ENCODE measurements around the gene NLN. TPM values are rescaled to one million over a fixed set of nuclear protein-coding genes. Genes with fewer than 3 reads are reported as not detected.

The NLN gene
- total RNA-seq, 1 donor from 2014 or later: 94.0 TPM

GRCh38 chr5:65791712-65792673, 70.0 kb downstream of the NLN start:
- no peak overlapping the region for H3K27ac Mint-ChIP-seq (ENCODE audit: unreplicated experiment)
- H3K27me3 Mint-ChIP-seq (ENCODE audit: unreplicated experiment): peaks cover 4% of the 10 kb centered on the region
- H3K4me3 Mint-ChIP-seq (ENCODE audit: unreplicated experiment): no peak overlapping the region
- no peak for TF ChIP-seq CTCF (IDR thresholded peaks at IDR 0.05; ENCODE audit: partially characterized antibody, unreplicated experiment)
- H3K9me3 Mint-ChIP-seq (ENCODE audit: unreplicated experiment): peaks cover 2% of the 10 kb centered on the region
- peaks cover 9% of the 10 kb centered on the region for H3K36me3 Mint-ChIP-seq (ENCODE audit: unreplicated experiment)
- DNase-seq: no peak
- peaks cover 4% of the 10 kb centered on the region for H3K4me1 Mint-ChIP-seq (ENCODE audit: low read depth, unreplicated experiment)

GRCh38 chr5:65796269-65796668, 74.3 kb downstream of the NLN start:
- DNase-seq: no peak
- no peak overlapping the region for H3K27ac Mint-ChIP-seq (ENCODE audit: unreplicated experiment)
- no peak overlapping the region for H3K4me3 Mint-ChIP-seq (ENCODE audit: unreplicated experiment)
- peaks cover 4% of the 10 kb centered on the region for H3K9me3 Mint-ChIP-seq (ENCODE audit: unreplicated experiment)
- no peak for TF ChIP-seq CTCF (IDR thresholded peaks at IDR 0.05; ENCODE audit: partially characterized antibody, unreplicated experiment)
- peaks cover 2% of the 10 kb centered on the region for H3K27me3 Mint-ChIP-seq (ENCODE audit: unreplicated experiment)
- H3K36me3 Mint-ChIP-seq (ENCODE audit: unreplicated experiment): no peaks in the 10 kb centered on the region
- H3K4me1 Mint-ChIP-seq (ENCODE audit: low read depth, unreplicated experiment): peaks cover 21% of the 10 kb centered on the region

GRCh38 chr5:65796751-65797316, 74.8 kb downstream of the NLN start:
- Mint-ChIP-seq H3K27ac (ENCODE audit: unreplicated experiment) (peak overlapping the region; percentile 77), H3K4me3 (ENCODE audit: unreplicated experiment) (peak overlapping the region; percentile 67), H3K36me3 (ENCODE audit: unreplicated experiment) (peaks cover 4% of the 10 kb centered on the region), H3K9me3 (ENCODE audit: unreplicated experiment) (peaks cover 5% of the 10 kb centered on the region), H3K4me1 (ENCODE audit: low read depth, unreplicated experiment) (peaks cover 24% of the 10 kb centered on the region), H3K27me3 (ENCODE audit: unreplicated experiment) (peaks cover 2% of the 10 kb centered on the region)
- DNase-seq: no peak
- no peak for TF ChIP-seq CTCF (IDR thresholded peaks at IDR 0.05; ENCODE audit: partially characterized antibody, unreplicated experiment)

- Mint-ChIP-seq H3K36me3 (ENCODE audit: unreplicated experiment) (peaks cover 8% of the 10 kb centered on the region), H3K9me3 (ENCODE audit: unreplicated experiment) (peaks cover 7% of the 10 kb centered on the region), H3K27me3 (ENCODE audit: unreplicated experiment) (peaks cover 2% of the 10 kb centered on the region), H3K4me1 (ENCODE audit: low read depth, unreplicated experiment) (peaks cover 26% of the 10 kb centered on the region), H3K4me3 (ENCODE audit: unreplicated experiment) (peak overlapping the region; percentile 5), H3K27ac (ENCODE audit: unreplicated experiment) (peak overlapping the region; percentile 77)
- TF ChIP-seq CTCF (IDR thresholded peaks at IDR 0.05; ENCODE audit: partially characterized antibody, unreplicated experiment): no peak
- no peak for DNase-seq
These were observed 75.5 kb downstream of the NLN start for GRCh38 chr5:65797481-65797880.

- no peaks in the 10 kb centered on the region for H3K27me3 Mint-ChIP-seq (ENCODE audit: unreplicated experiment)
- no peak overlapping the region for H3K4me3 Mint-ChIP-seq (ENCODE audit: unreplicated experiment)
- peaks cover 20% of the 10 kb centered on the region for H3K36me3 Mint-ChIP-seq (ENCODE audit: unreplicated experiment)
- H3K27ac Mint-ChIP-seq (ENCODE audit: unreplicated experiment): no peak overlapping the region
- TF ChIP-seq CTCF (IDR thresholded peaks at IDR 0.05; ENCODE audit: partially characterized antibody, unreplicated experiment): no peak
- DNase-seq: no peak
- peaks cover 26% of the 10 kb centered on the region for H3K4me1 Mint-ChIP-seq (ENCODE audit: low read depth, unreplicated experiment)
- peaks cover 6% of the 10 kb centered on the region for H3K9me3 Mint-ChIP-seq (ENCODE audit: unreplicated experiment)
These were observed 77.9 kb downstream of the NLN start for GRCh38 chr5:65799857-65800256.

Data from glutamatergic neuron (in vitro differentiated cells).